Cortex of kidney (tissue), 1 donor: ENCODE results near the gene CPM.

Experiments
- DNase-seq: peaks from one replicate; lab custom pipeline; 2025; lab: John Stamatoyannopoulos, UW

The CPM gene

GRCh38 chr12:68904351-68904962 lies 28.5 kb downstream of the CPM start:
- no peak for DNase-seq

GRCh38 chr12:68903511-68903910 lies 29.5 kb downstream of the CPM start:
- DNase-seq, result no peak

GRCh38 chr12:68901551-68901950 lies 31.4 kb downstream of the CPM start:
- no peak for DNase-seq

GRCh38 chr12:68901145-68901544 lies 31.8 kb downstream of the CPM start:
- no peak for DNase-seq

- DNase-seq, result no peak
Observed at GRCh38 chr12:68900241-68900640, 32.7 kb downstream of the CPM start.

GRCh38 chr12:68899251-68899771 lies 33.7 kb downstream of the CPM start:
- DNase-seq, result no peak

GRCh38 chr12:68896881-68897540 lies 36.0 kb downstream of the CPM start:
- no peak for DNase-seq

- DNase-seq, result no peak
Observed at GRCh38 chr12:68894276-68894855, 38.6 kb downstream of the CPM start.

GRCh38 chr12:68893741-68894140 lies 39.2 kb downstream of the CPM start:
- no peak for DNase-seq

- no peak for DNase-seq
Observed at GRCh38 chr12:68893201-68893600, 39.8 kb downstream of the CPM start.

- no peak for DNase-seq
Observed at GRCh38 chr12:68891141-68891540, 41.8 kb downstream of the CPM start.

- no peak for DNase-seq
Observed at GRCh38 chr12:68890701-68891113, 42.3 kb downstream of the CPM start.

GRCh38 chr12:68888243-68888642 lies 44.7 kb downstream of the CPM start:
- DNase-seq, result no peak

GRCh38 chr12:68887641-68888040 lies 45.3 kb downstream of the CPM start:
- DNase-seq, result no peak

- DNase-seq, result no peak
Observed at GRCh38 chr12:68886636-68887572, 46.1 kb downstream of the CPM start.

GRCh38 chr12:68885381-68885780 lies 47.6 kb downstream of the CPM start:
- DNase-seq, result no peak

- no peak for DNase-seq
Observed at GRCh38 chr12:68884251-68884650, 48.7 kb downstream of the CPM start.

- no peak for DNase-seq
Observed at GRCh38 chr12:68883151-68883550, 49.8 kb downstream of the CPM start.

- no peak for DNase-seq
Observed at GRCh38 chr12:68882251-68882964, 50.6 kb downstream of the CPM start.

- no peak for DNase-seq
Observed at GRCh38 chr12:68880660-68881325, 52.2 kb downstream of the CPM start.

- no peak for DNase-seq
Observed at GRCh38 chr12:68878846-68879245, 54.1 kb downstream of the CPM start.
